ENCODE results near the gene TOPORS.

TOPORS gene

DNA sequence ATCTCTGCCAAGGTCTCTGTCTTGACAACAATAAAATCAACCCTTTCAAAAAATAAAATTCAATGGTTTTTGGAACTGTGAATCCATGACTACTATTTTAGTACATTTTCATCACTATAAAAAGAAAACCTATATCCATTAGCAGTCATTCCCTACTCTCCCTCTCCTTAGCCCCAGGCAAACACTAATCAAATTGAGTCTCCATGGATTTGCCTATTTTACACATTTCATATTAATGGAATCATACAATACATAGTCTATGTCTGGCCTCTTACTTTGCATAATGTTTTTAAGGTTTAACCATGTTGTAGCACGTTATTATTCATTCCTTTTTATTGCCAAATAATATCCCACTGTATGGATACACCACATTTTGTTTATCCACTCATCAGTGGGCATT lies 50.5 kb downstream of the TOPORS start:
- no peak for DNase-seq

DNA sequence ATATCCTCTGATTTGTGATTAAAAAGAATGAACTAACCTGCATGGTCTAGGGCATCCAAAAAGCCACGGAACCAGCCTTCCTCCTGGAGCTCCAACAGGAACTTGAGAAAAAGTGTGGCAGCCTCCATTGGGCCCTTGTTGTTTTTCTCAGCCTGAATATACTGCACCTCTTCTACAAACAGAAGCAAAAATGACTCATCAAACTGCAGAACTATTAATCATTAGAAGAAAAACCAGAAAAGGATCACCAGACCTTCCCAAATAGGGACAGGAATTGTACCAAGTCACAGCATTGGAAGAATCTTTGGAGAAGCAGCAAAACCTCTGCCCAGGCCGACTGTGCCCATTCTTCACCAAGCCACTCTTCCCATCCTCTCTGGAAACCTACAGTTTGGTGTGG lies 51.6 kb downstream of the TOPORS start:
- DNase-seq, result no peak

DNA sequence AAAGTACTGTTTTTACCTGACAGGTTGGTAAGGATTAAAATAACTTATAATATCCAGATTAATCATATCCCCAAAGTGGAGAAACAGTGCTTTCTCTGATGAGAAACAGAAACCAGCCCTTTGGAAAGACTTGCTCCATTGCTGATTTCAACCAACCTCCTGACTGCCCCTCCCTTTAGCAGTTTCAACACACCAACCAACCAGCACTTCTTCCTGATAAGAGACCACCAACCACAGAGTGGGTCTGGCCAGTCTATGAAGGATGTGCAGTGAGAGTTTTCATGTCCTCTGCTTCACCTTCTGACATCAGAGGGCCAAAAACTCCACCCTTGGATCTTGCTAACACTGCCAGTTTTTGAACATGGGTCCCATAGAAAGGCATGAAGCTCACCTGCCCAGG lies 54.5 kb downstream of the TOPORS start:
- DNase-seq, result no peak

- DNase-seq, result no peak
Measured at GRCh38 chr9:32490601-32491000, 61.8 kb downstream of the TOPORS start.
